ENCODE measurements around the gene FITM1.

The FITM1 gene

GRCh38 chr14:24172871-24173281 is 42.4 kb downstream of the FITM1 start:
- Histone ChIP-seq H3K9me2 (ENCODE audit: low read depth, low read length) (no peaks in the 10 kb centered on the region), H3K27me3 (ENCODE audit: insufficient read depth, low read length) (no peaks in the 10 kb centered on the region), H3K4me1 (ENCODE audit: insufficient read depth, low read length, severe bottlenecking) (no peaks in the 10 kb centered on the region), H3K4me2 (ENCODE audit: low read length) (no peak overlapping the region), H3F3A (ENCODE audit: insufficient read depth, low read length) (no peaks in the 10 kb centered on the region), H2AFZ (ENCODE audit: low read length) (no peak overlapping the region), H3K9ac (ENCODE audit: low read length) (no peak overlapping the region), H4K20me1 (ENCODE audit: insufficient read depth, low read length) (no peaks in the 10 kb centered on the region), H3K79me2 (ENCODE audit: insufficient read depth, low read length) (no peaks in the 10 kb centered on the region), H3K27ac (ENCODE audit: low read depth, low read length, poor library complexity, severe bottlenecking) (no peak overlapping the region), H3K4me3 (ENCODE audit: low read depth, low read length, poor library complexity, severe bottlenecking) (no peak overlapping the region), H3K9me3 (ENCODE audit: low read length) (no peaks in the 10 kb centered on the region), H3K36me3 (ENCODE audit: insufficient read depth, low read length) (peaks cover 13% of the 10 kb centered on the region)
- TF ChIP-seq CTCF (IDR thresholded peaks at IDR 0.05; ENCODE audit: low read length) (no peak), EZH2 (IDR thresholded peaks at IDR 0.05; ENCODE audit: borderline replicate concordance, low read length) (no peak)

- Histone ChIP-seq H3K27me3 (ENCODE audit: insufficient read depth, low read length) (no peaks in the 10 kb centered on the region), H3K36me3 (ENCODE audit: insufficient read depth, low read length) (peaks cover 45% of the 10 kb centered on the region), H3K9ac (ENCODE audit: low read length) (no peak overlapping the region), H3F3A (ENCODE audit: insufficient read depth, low read length) (no peaks in the 10 kb centered on the region), H3K79me2 (ENCODE audit: insufficient read depth, low read length) (no peaks in the 10 kb centered on the region), H2AFZ (ENCODE audit: low read length) (no peak overlapping the region), H3K9me3 (ENCODE audit: low read length) (no peaks in the 10 kb centered on the region), H3K9me2 (ENCODE audit: low read depth, low read length) (no peaks in the 10 kb centered on the region), H4K20me1 (ENCODE audit: insufficient read depth, low read length) (no peaks in the 10 kb centered on the region), H3K4me1 (ENCODE audit: insufficient read depth, low read length, severe bottlenecking) (no peaks in the 10 kb centered on the region), H3K4me3 (ENCODE audit: low read depth, low read length, poor library complexity, severe bottlenecking) (no peak overlapping the region), H3K4me2 (ENCODE audit: low read length) (no peak overlapping the region), H3K27ac (ENCODE audit: low read depth, low read length, poor library complexity, severe bottlenecking) (no peak overlapping the region)
- no peak for TF ChIP-seq CTCF (IDR thresholded peaks at IDR 0.05; ENCODE audit: low read length)
- TF ChIP-seq EZH2 (IDR thresholded peaks at IDR 0.05; ENCODE audit: borderline replicate concordance, low read length), result no peak
These were observed 46.1 kb downstream of the FITM1 start for GRCh38 chr14:24176599-24176998.

GRCh38 chr14:24177041-24177825 is 46.8 kb downstream of the FITM1 start:
- TF ChIP-seq EZH2 (IDR thresholded peaks at IDR 0.05; ENCODE audit: borderline replicate concordance, low read length) (no peak), CTCF (IDR thresholded peaks at IDR 0.05; ENCODE audit: low read length) (no peak)
- no peaks in the 10 kb centered on the region for H4K20me1 ChIP-seq (ENCODE audit: insufficient read depth, low read length)

More at GRCh38 chr14:24177041-24177825, 46.8 kb downstream of the FITM1 start:
- no peak overlapping the region for H2AFZ ChIP-seq (ENCODE audit: low read length)
- H3K4me3 ChIP-seq (ENCODE audit: low read depth, low read length, poor library complexity, severe bottlenecking), result no peak overlapping the region
- H3K27me3 ChIP-seq (ENCODE audit: insufficient read depth, low read length), result no peaks in the 10 kb centered on the region
- no peaks in the 10 kb centered on the region for H3K9me3 ChIP-seq (ENCODE audit: low read length)
- no peak overlapping the region for H3K4me2 ChIP-seq (ENCODE audit: low read length)
- H3F3A ChIP-seq (ENCODE audit: insufficient read depth, low read length), result no peaks in the 10 kb centered on the region
- H3K9ac ChIP-seq (ENCODE audit: low read length), result no peak overlapping the region
- H3K27ac ChIP-seq (ENCODE audit: low read depth, low read length, poor library complexity, severe bottlenecking), result no peak overlapping the region
- H3K79me2 ChIP-seq (ENCODE audit: insufficient read depth, low read length), result no peaks in the 10 kb centered on the region
- H3K9me2 ChIP-seq (ENCODE audit: low read depth, low read length), result no peaks in the 10 kb centered on the region
- H3K4me1 ChIP-seq (ENCODE audit: insufficient read depth, low read length, severe bottlenecking), result no peaks in the 10 kb centered on the region
- H3K36me3 ChIP-seq (ENCODE audit: insufficient read depth, low read length), result peaks cover 50% of the 10 kb centered on the region
